ENCODE measurements around the gene ATP13A3.

Gene ATP13A3

DNA sequence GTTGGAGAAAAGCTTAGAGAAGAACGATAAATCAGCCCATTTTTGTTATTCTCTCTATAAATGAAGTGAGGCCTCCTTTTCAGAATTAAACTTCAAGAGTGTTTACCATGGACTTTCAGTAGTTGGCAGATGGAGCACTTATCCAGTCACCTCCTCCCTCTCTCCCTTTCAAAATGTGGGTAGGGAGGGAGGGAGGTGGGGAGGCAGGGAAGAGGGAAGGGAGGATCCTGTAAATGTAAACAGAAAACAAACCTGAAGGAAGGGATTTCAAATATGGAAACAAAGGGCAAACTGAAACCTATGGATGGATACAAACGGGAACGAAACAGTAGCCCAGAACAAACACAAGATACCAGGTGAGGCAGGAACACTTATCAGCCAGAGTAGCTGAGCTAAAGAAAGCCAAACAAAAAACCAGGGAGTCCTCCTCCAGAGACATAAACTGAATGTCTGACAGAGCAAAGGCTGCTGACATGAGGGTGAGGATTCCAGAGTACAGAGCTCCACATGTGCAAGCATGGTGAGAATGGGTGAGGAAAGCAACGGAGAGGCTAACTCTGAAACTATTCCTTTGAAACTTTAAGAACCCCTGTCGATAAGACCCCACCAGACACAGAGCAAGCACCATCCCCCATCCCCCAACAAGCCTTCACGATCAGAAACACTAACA is 46.8 kb downstream of the ATP13A3 start:
- DNase-seq = no peak

DNA sequence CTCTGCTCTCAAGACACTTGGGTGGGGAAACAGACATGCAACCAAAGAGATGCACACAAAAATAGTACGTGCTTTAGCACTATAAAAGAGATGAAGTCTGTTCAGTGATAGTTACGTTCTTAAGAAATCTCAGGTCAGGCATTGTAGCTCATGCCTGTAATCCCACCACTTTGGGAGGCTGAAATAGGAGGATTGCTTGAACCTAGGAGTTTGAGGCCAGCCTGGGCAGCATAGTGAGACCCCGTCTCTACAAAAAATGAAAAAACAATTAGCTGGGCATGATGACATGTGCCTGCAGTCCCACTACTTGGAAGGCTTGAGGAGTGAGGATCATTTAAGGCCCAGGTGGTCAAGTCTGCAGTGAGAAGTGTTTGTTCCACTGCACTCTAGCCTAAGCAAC is 52.3 kb downstream of the ATP13A3 start:
- no peak for DNase-seq

DNA sequence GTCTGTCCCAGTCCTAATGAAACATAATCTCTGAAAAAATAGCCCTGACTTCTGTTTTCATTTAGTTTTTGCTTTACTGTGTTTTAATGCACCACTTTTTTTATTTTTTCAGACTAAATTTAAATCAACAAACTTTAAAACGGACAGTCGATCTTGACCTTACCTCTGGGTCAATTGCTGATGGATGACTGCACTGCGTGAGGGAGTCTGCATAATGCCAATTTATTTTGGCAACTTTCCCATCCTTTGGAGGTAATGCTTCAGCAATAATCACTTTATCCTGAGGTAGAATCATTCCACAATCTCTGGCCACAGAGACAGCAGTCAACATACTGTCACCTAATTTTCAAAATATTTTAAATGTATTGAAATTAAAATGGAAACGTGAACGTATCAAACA is 55.2 kb downstream of the ATP13A3 start:
- no peak for DNase-seq

DNA sequence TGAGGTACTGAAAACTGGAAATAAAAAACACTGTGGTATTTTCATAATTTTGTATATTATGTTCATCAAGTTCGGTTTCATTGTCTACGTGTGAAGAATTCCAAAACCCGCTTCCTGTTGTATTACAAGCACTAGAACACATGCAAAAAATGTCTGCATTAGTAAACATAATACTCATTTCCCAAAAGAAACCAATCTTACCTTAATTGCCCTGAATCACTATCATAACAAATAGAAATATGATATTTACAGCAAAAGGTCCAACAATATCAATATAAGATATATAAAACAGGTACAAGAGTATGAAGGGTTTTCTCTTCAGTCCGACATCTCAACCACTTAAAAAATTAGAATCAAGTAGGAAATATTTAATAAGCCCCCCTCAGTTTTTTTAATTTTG is 61.4 kb downstream of the ATP13A3 start:
- DNase-seq = no peak

DNA sequence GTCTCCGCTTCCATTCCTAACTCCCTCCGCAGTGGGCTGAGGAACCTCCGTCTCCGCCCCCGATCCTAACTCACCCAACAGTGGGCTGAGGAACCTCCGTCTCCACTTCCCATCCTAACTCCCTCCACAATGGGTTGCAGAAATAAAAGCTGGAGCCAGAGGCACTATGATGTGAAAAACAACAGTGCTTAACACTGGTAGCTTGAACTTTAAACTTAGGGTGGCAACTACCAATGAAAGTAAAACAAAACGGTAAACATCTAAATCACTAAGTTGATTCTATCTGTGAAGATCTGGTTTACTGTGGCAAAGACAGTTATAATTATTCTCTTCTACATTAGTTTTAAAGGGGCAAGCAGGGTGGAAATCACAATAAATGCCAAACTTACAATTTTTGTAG is 61.8 kb downstream of the ATP13A3 start:
- no peak for DNase-seq

DNA sequence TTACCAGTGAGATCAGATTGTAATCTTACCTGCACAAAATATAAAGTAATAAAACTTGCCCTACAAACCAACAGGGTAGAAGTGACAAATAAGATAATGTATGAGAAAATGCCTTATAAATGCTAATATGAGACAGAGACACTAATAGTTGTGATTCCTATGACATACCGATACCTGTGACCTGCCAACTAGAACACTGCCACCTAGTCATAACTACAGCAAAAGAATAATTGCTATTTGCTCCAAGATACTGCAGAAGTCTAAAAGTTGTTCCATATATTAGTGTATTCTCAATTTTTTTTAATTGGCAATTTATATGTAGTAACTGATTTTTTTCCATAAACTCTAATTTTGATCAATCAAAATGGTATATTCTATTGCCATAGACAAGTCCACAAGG is 62.4 kb downstream of the ATP13A3 start:
- no peak for DNase-seq

DNA sequence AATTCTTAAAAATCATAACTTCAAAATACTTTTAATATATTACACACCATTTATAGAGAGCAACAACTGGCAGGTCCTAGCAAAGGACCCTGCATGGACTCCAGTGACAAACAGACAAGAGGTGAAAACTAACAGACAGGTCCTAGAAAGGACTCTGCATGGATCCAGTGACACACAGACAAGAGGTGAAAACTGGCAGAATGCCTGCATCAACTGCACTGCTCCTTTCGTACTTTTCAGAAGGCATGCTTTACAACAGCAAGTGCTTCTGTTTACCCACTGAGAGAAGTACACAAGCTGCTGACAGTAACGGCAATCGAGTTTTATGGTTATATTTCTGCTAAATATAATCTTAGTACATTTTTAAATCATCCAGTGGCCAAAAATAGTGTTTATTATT is 63.5 kb downstream of the ATP13A3 start:
- DNase-seq = no peak

GRCh38 chr3:194422188-194422587 is 64.6 kb downstream of the ATP13A3 start:
- DNase-seq = no peak

GRCh38 chr3:194418671-194419070 is 68.1 kb downstream of the ATP13A3 start:
- no peak for DNase-seq

- DNase-seq = no peak
These were observed 79.4 kb downstream of the ATP13A3 start for GRCh38 chr3:194407423-194407822.

GRCh38 chr3:194405766-194406165 is 81.0 kb downstream of the ATP13A3 start:
- DNase-seq = no peak

DNA sequence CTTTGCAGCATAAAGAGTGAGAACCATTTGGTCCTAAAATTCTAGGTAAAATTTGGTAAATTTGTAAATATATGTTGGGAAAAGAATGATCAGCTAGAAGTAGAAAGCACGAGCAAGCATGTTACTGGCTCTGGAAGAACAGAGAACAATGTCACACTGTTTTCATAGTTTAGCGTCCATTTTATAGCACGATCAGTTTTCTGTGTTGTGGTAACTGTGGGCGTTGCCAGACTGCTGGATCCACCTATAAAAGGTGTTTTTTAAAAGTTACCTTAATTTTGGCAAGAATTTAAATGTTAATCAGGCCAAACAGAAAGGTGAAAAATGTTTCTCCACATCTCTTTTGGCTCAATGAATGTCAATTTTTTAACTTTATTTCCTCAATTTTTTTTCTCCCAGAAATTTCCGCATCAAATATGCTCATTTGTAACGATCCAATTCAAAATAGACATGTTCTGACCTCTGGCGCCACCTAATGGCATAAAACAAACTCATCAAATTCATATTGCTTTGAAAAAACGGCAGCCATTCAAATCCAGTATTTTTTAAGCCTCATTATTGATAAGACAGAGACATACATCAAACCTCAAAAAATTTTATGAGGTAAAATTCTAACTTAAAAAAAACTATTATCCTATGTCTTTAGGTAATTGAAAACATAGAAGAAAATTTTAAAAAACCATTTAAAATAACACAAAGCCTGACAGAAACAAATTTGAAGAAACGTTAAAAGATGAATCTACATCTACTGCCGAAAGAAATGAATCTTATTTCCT is 82.2 kb downstream of the ATP13A3 start:
- DNase-seq = peak in 1 of 2 experiments; percentile 24

GRCh38 chr3:194401868-194402329 is 84.9 kb downstream of the ATP13A3 start:
- DNase-seq = no peak

DNA sequence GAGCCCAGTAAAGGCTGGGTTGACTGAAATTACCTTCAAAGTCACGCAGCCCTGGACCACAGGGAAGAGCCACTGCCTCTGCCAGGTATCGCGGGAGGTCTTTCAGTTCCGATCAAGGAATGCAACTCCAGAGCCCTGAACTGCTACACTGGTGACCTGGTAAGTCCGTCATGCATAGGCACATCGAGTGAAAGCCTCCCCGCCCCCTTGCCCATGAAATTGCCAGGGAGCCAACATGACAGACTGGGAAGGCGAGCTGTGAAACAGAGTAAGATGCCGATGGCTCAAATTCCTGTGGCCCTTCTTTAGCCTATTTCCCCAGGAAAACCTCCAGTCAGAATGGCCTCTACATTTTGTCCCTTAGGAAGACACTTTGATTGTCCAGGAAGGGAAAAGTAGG is 85.5 kb downstream of the ATP13A3 start:
- DNase-seq = no peak

DNA sequence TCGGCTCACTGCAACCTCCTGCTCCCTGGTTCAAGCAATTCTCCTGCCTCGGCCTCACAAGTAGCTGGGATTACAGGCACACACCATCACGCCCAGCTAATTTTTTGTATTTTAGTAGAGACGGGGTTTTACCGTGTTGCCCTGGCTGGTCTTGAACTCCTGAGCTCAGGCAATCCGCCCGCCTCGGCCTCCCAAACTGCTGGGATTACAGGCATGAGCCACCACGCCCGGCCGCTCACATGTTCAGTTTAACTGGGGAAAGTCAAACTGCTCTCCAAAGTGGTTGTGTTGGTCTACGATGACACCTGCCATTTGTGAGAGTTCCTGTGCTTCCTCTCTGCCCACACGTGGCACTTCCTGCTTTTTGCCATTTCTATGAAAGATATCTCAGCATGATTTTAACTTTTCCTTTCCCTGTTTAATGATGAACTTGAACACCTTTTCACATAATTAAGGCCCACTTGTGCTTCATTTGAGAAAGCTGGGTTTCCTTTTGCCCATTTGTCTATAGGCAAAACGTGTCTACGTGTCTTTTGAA is 86.9 kb downstream of the ATP13A3 start:
- no peak for DNase-seq

- DNase-seq = no peak
These were observed 87.6 kb downstream of the ATP13A3 start, which contains the start of gene GP5 for GRCh38 chr3:194399166-194399565. Gene GP5 (minus strand): TSS chr3:194399266. CDS start chr3:194398282, 984 bp downstream.

GRCh38 chr3:194397757-194398312 is 89.0 kb downstream of the ATP13A3 start:
- DNase-seq = peak; percentile 16 to 32

DNA sequence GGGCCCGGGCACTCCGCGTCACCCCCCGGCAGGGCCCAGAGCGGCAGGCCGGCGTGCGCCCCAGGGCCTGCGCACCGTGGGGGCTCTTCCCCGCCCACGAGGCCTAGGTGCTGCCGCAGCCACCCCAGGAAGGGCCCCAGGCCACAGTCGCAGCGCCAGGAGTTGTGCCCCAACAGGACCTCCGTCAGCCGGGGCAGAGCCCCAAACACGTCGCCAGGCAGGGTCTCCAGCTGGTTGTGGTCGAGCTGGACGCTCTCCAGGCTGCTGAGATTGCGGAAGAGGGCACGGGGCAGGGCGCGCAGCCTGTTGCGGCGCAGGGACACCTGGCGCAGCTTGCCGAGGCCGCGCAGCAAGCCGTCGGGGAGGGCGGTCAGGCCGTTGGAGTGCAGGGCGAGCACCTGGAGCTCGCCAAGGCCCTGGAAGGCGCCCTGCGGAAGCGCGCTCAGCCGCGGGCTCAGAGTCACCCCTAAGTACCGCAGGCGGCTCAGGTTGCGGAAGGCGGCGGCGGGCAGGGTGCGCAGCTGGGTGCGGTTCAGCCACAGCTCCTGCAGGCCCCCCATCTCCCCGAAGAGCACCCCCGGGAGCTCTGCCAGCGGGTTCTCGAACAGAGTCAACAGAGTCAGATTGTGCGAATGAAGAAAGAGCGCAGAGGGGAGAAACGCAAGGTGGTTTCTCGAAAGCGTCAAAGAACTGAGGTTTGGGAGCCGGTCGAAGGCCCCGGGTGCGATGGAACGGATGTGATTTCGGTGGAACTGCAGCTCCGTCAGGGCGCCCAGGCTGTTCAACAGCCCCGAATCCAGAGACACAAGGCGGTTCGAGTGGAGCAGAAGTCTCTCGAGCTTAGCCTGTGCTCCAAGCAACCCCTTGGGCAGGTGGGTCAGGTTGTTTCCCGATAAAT is 89.7 kb downstream of the ATP13A3 start:
- DNase-seq = peak; percentile 36 to 43

DNA sequence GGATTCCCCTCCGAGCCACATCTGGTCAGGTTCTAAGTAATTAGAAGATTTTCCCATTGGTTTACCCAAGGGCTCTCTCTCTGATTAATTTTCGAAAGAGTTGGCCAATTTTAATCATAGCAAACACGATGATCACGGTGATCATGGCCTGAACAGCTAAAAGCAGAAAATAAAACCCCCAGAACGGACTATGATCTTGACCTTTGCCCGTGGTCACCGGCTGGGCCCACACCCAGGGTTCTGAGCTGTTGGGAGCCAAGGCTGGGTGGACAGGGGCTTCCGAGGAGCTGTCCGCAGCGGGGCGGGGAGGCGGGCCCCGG is 90.3 kb downstream of the ATP13A3 start:
- DNase-seq = peak in 1 of 2 experiments; percentile 8

- DNase-seq = peak; percentile 56 to 66
These were observed 90.8 kb downstream of the ATP13A3 start for GRCh38 chr3:194395778-194396538.

DNA sequence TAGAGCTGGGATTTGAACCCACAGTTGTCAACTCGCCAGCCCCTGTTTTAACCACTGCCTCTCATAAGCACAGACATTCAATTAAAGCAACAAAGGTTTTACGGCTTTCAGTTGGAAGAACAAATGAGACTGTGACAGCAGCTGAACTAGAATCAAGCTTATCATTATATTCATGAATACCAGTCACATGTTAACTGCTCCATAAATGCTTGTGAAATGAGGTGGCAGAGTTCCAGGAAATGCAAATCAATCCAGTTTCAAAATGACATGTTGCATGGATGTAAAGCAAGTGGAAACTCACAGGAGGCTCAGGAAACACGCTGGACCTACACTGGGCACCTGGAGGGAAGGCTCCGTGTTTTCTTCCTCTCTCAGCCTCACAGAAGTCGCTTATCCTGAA is 91.6 kb downstream of the ATP13A3 start:
- DNase-seq = peak in 1 of 2 experiments; percentile 11

GRCh38 chr3:194392576-194392975 is 94.2 kb downstream of the ATP13A3 start:
- DNase-seq = no peak

Measured in activated CD4-positive, alpha-beta T cell treated with anti-CD3 and anti-CD28 coated beads, Interleukin-2, amount 50 U/mL, for 48 hours (primary cell).